Measurements from ENCODE around the gene RNF2. TPM values are rescaled to one million over a fixed set of nuclear protein-coding genes. Genes with fewer than 3 reads are reported as not detected.

Gene RNF2
- total RNA-seq, 1 donor from 2014 or later = 11.6 TPM

DNA sequence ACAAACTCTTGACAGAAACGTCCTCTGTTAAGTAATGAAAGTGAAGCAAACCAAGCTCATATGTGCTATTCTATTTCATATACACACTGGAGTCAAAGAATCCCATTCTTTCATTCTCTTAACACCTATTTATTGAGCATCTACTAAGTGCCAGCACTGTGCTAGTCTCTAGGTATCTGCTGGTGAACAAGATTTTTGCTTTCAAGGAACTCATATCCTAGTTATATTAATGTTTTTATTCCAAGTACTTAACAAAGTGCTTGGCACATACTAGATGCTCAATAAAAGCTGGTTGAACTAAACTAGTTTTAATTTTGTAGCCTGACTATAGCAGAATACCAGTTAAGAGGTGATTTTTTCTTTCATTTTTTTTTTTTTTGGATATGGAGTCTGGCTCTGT is 3.6 kb upstream of the RNF2 start:
- H3K4me1 ChIP-seq = peaks cover 20% of the 10 kb centered on the region
- H3K9me3 ChIP-seq (replicated peaks) = no peaks in the 10 kb centered on the region
- TF ChIP-seq CTCF (IDR thresholded peaks at IDR 0.05; ENCODE audit: borderline replicate concordance) = no peak
- intact Hi-C loops (cut with micrococcal nuclease) = no loop called here
- no peaks in the 10 kb centered on the region for H3K27me3 ChIP-seq (ENCODE audit: low read depth)
- H3K4me3 ChIP-seq = no peak overlapping the region
- H3K27ac ChIP-seq (replicated peaks) = no peak overlapping the region
- H3K36me3 ChIP-seq = no peaks in the 10 kb centered on the region
- no peak for DNase-seq

- Histone ChIP-seq H3K4me1 (peaks cover 30% of the 10 kb centered on the region), H3K4me3 (no peak overlapping the region), H3K27me3 (ENCODE audit: low read depth) (no peaks in the 10 kb centered on the region), H3K36me3 (no peaks in the 10 kb centered on the region), H3K9me3 (replicated peaks) (no peaks in the 10 kb centered on the region), H3K27ac (replicated peaks) (no peak overlapping the region)
- intact Hi-C loops (cut with micrococcal nuclease) = no loop called here
- TF ChIP-seq CTCF (IDR thresholded peaks at IDR 0.05; ENCODE audit: borderline replicate concordance) = no peak
- no peak for DNase-seq
Observed at GRCh38 chr1:185042737-185043136, 2.6 kb upstream of the RNF2 start.

GRCh38 chr1:185044387-185044786 is 971 bp upstream of the RNF2 start:
- H3K9me3 ChIP-seq (replicated peaks) = no peaks in the 10 kb centered on the region
- no peak for TF ChIP-seq CTCF (IDR thresholded peaks at IDR 0.05; ENCODE audit: borderline replicate concordance)
- H3K4me1 ChIP-seq = peaks cover 36% of the 10 kb centered on the region
- peak overlapping the region; percentile 92 for H3K27ac ChIP-seq (replicated peaks)
- intact Hi-C loops (cut with micrococcal nuclease) = no loop called here
- DNase-seq = no peak
- no peaks in the 10 kb centered on the region for H3K27me3 ChIP-seq (ENCODE audit: low read depth)
- H3K4me3 ChIP-seq = peak overlapping the region; percentile 93
- H3K36me3 ChIP-seq = no peaks in the 10 kb centered on the region

DNA sequence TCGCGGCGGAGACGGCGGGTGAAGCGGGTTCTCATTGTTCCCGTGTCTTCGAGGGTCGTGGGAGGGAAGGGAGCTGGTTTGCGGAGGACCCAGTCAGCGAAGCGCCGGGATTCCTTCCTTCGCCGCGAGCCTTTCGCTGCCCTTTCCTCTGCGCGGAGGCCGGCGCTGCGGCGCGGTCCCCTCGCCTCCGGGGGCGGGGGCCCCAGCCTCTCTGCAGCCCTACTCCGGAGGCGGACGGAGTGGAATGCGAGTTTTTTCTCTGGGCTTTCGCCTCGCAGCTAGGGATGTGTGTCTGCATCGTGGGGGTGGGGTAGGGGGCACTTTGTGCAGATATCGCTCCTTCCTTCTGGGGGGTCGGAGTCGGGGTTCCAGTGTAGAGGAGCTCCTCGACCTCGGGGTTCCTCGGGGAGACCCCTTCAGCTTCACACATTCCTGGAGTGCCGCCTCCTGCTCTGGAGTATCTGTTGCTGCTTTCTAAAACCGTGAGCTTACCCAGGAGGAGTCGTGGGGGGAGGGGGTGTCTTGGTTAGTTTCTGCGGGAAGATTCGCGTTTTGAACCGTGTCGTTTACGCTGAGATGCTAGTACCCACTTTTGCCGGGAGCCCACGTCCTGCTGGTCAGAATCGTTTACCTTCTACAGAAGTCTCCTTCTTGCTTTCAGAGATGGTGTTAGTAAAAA is 595 bp downstream of the RNF2 start:
- peak overlapping the region; percentile 92 for H3K27ac ChIP-seq (replicated peaks)
- no peaks in the 10 kb centered on the region for H3K36me3 ChIP-seq
- intact Hi-C loops (cut with micrococcal nuclease) = no loop called here
- DNase-seq = no peak
- no peaks in the 10 kb centered on the region for H3K27me3 ChIP-seq (ENCODE audit: low read depth)
- H3K4me3 ChIP-seq = peak overlapping the region; percentile 93
- TF ChIP-seq CTCF (IDR thresholded peaks at IDR 0.05; ENCODE audit: borderline replicate concordance) = no peak
- H3K4me1 ChIP-seq = peaks cover 49% of the 10 kb centered on the region
- H3K9me3 ChIP-seq (replicated peaks) = no peaks in the 10 kb centered on the region

DNA sequence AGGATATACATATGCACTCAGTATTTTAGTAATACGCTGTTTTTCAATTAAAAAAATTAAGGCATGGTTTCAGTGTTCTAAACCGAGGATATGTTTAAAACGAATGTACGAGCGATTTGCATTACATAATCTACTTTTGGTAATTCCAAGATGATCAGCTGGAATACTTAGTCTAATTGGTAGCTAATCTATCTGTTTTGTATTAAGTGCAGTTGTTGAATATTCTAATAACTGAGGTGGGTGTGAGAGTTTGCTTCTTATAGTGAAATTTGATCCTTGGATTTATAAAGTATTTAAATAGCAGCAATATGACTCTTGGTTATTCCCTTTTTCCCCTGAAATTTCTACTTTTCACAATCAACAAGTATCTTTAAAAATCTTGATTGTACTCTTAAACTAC is 1.3 kb downstream of the RNF2 start:
- no peak overlapping the region for H3K27ac ChIP-seq (replicated peaks)
- TF ChIP-seq CTCF (IDR thresholded peaks at IDR 0.05; ENCODE audit: borderline replicate concordance) = no peak
- intact Hi-C loops (cut with micrococcal nuclease) = no loop called here

More for the DNA sequence above, 1.3 kb downstream of the RNF2 start:
- Histone ChIP-seq H3K27me3 (ENCODE audit: low read depth) (no peaks in the 10 kb centered on the region), H3K36me3 (no peaks in the 10 kb centered on the region), H3K9me3 (replicated peaks) (no peaks in the 10 kb centered on the region), H3K4me1 (peaks cover 56% of the 10 kb centered on the region), H3K4me3 (peak overlapping the region; percentile 93)
- DNase-seq = no peak
